Measurements from ENCODE around the gene PHF23.
A peak's percentile ranks its signal among the peaks of the same experiment; 100 is the strongest.

The PHF23 gene

GRCh38 chr17:7203391-7203790, 35.9 kb downstream of the PHF23 start:
- DNase-seq (ENCODE audit: low spot score), result no peak

GRCh38 chr17:7196651-7197401, 42.4 kb downstream of the PHF23 start:
- DNase-seq (ENCODE audit: low spot score), result no peak

GRCh38 chr17:7195971-7196370, 43.3 kb downstream of the PHF23 start:
- DNase-seq (ENCODE audit: low spot score), result no peak

GRCh38 chr17:7192271-7192937, 46.9 kb downstream of the PHF23 start:
- DNase-seq (ENCODE audit: low spot score), result no peak

GRCh38 chr17:7191571-7192270, 47.5 kb downstream of the PHF23 start:
- DNase-seq (ENCODE audit: low spot score), result peak; percentile 65

GRCh38 chr17:7191069-7191468, 48.2 kb downstream of the PHF23 start:
- no peak for DNase-seq (ENCODE audit: low spot score)

- DNase-seq (ENCODE audit: low spot score), result no peak
These were observed 48.9 kb downstream of the PHF23 start for GRCh38 chr17:7190276-7190917.

GRCh38 chr17:7186241-7186640, 53.0 kb downstream of the PHF23 start:
- DNase-seq (ENCODE audit: low spot score), result peak; percentile 56
